H1 (cell line): Measurements from ENCODE around the gene RAI14. TPM values are rescaled to one million over a fixed set of nuclear protein-coding genes. Genes with fewer than 3 reads are reported as not detected.

Experiments used
- CTCF ChIA-PET: fragments of 300-600 bp; sonication (Branson Sonifier 250); formaldehyde crosslinking; loops from one replicate; lab custom pipeline; 2021; ENCODE audit not compliant: partially characterized antibody; lab: Charles Lee
- POLR2A ChIA-PET: fragments of 300-600 bp; sonication (Branson Sonifier 250); formaldehyde crosslinking; loops from one replicate; lab custom pipeline; 2021; ENCODE audit warnings: inconsistent platforms; ENCODE audit not compliant: partially characterized antibody; lab: Charles Lee
- DNase-seq, 2 experiments: peaks; one replicate each; pipeline versions ENCODE4 v3.0.0 to v3.0.0-alpha.2; 2010 to 2022; ENCODE audit warnings: low spot score in 2 of 2, low read depth in 1 of 2, mixed read lengths in 1 of 2
- FAIRE-seq: peaks from 2 replicates; lab custom pipeline; 2011; peaks lifted over from hg19 to GRCh38; lab: Jason Lieb, UNC
- H2AFZ ChIP-seq: 2 replicates; pipeline ENCODE4 v1.8.1; 2012; ENCODE audit warnings: low read length, inconsistent platforms
- H2AK5ac ChIP-seq: 2 replicates; pipeline ENCODE4 v1.6.1; 2013; ENCODE audit warnings: low read depth, low read length
- H2BK120ac ChIP-seq: replicated peaks from 2 replicates; pipeline ENCODE3; 2013; ENCODE audit warnings: low read depth, low read length, inconsistent platforms
- H2BK12ac ChIP-seq: 2 replicates; pipeline ENCODE4 v1.6.1; 2013; ENCODE audit warnings: low read depth, low read length
- H2BK15ac ChIP-seq: 2 replicates; pipeline ENCODE4 v1.6.1; 2013; ENCODE audit warnings: low read length
- H2BK20ac ChIP-seq: 2 replicates; pipeline ENCODE4 v1.6.1; 2013; ENCODE audit warnings: low read length
- H2BK5ac ChIP-seq: 2 replicates; pipeline ENCODE4 v1.6.1; 2013; ENCODE audit warnings: low read depth, low read length
- H3K14ac ChIP-seq: 2 replicates; pipeline ENCODE4 v1.6.1; 2013; ENCODE audit warnings: inconsistent platforms; ENCODE audit not compliant: insufficient read length
- H3K18ac ChIP-seq: 2 replicates; pipeline ENCODE4 v1.6.1; 2013; ENCODE audit warnings: low read length; ENCODE audit errors: extremely low read depth
- H3K23ac ChIP-seq: 2 replicates; pipeline ENCODE4 v1.6.1; 2013; ENCODE audit warnings: inconsistent platforms; ENCODE audit not compliant: insufficient read length
- H3K23me2 ChIP-seq: 2 replicates; pipeline ENCODE4 v1.6.1; 2013; ENCODE audit warnings: low read depth, low read length
- H3K27ac ChIP-seq: 2 replicates; pipeline ENCODE4 v1.6.1; 2011; ENCODE audit warnings: low read depth, low read length, inconsistent platforms
- H3K27me3 ChIP-seq, 4 experiments: replicated peaks in 1 of 4; 1 replicate in 1 of 4; 2 replicates in 3 of 4; pipeline versions ENCODE4 v1.6.1 to v1.8.1; 2011 to 2013; ENCODE audit warnings: low read length in 3 of 4, mild to moderate bottlenecking in 3 of 4, inconsistent platforms in 2 of 4, mixed read lengths in 2 of 4, moderate library complexity in 1 of 4; ENCODE audit not compliant: control insufficient read depth in 3 of 4, insufficient read depth in 3 of 4; ENCODE audit errors: extremely low read depth in 1 of 4
- H3K36me3 ChIP-seq, 4 experiments: 2 replicates each; pipeline versions ENCODE4 v1.6.1 to v1.8.1; 2011 to 2013; ENCODE audit warnings: mild to moderate bottlenecking in 4 of 4, low read length in 3 of 4, moderate library complexity in 2 of 4, control low read depth in 1 of 4, inconsistent platforms in 1 of 4; ENCODE audit not compliant: insufficient read depth in 4 of 4, control insufficient read depth in 2 of 4
- H3K4ac ChIP-seq: replicated peaks from 2 replicates; pipeline ENCODE3; 2013; ENCODE audit warnings: low read length, low read depth, mixed read lengths, inconsistent platforms; ENCODE audit not compliant: insufficient read length
- H3K4me1 ChIP-seq, 4 experiments: replicated peaks in 1 of 4; 1 replicate in 1 of 4; 2 replicates in 3 of 4; pipeline versions ENCODE4 v1.6.1 to v1.8.1; 2011 to 2013; ENCODE audit warnings: low read length in 3 of 4, inconsistent platforms in 2 of 4, mixed read lengths in 1 of 4; ENCODE audit not compliant: insufficient read depth in 4 of 4, control insufficient read depth in 3 of 4
- H3K4me2 ChIP-seq, 2 experiments: 2 replicates each; pipeline versions ENCODE4 v1.6.1 to v1.8.1; 2011 to 2013; ENCODE audit warnings: low read depth in 2 of 2, low read length in 2 of 2, control low read depth in 1 of 2, inconsistent platforms in 1 of 2, mild to moderate bottlenecking in 1 of 2; ENCODE audit not compliant: insufficient read depth in 1 of 2
- H3K4me3 ChIP-seq, 4 experiments: fragments of 200-600, 300-600 bp in 1 of 4; sonication (generic), shearing (Covaris generic), sonication (Bioruptor Twin) in 1 of 4; 2 replicates each; pipeline versions ENCODE4 v1.5.1 to v1.8.1; 2011 to 2016; ENCODE audit warnings: low read length in 4 of 4, low read depth in 3 of 4, control low read depth in 2 of 4, inconsistent platforms in 2 of 4, mild to moderate bottlenecking in 2 of 4, mixed read lengths in 1 of 4, moderate library complexity in 1 of 4; ENCODE audit not compliant: insufficient read depth in 2 of 4; ENCODE audit errors: extremely low read depth in 1 of 4
- H3K56ac ChIP-seq: replicated peaks from 2 replicates; pipeline ENCODE3; 2013; ENCODE audit warnings: low read depth, mild to moderate bottlenecking, mixed read lengths, low read length, inconsistent platforms; ENCODE audit not compliant: insufficient read length
- H3K79me1 ChIP-seq: 2 replicates; pipeline ENCODE4 v1.6.1; 2013; ENCODE audit warnings: low read depth, low read length, control low read depth
- H3K79me2 ChIP-seq, 2 experiments: 2 replicates each; pipeline versions ENCODE4 v1.6.1 to v1.8.1; 2012 to 2013; ENCODE audit warnings: low read length in 2 of 2, mild to moderate bottlenecking in 2 of 2, inconsistent platforms in 1 of 2; ENCODE audit not compliant: insufficient read depth in 2 of 2, control insufficient read depth in 1 of 2
- H3K9ac ChIP-seq, 4 experiments: replicated peaks in 1 of 4; 1 replicate in 1 of 4; 2 replicates in 3 of 4; pipeline versions ENCODE4 v1.6.1 to v1.8.1; 2011 to 2013; ENCODE audit warnings: low read depth in 3 of 4, low read length in 3 of 4, control low read depth in 2 of 4, mild to moderate bottlenecking in 2 of 4, moderate library complexity in 2 of 4, inconsistent platforms in 1 of 4; ENCODE audit errors: extremely low read depth in 1 of 4
- H3K9me3 ChIP-seq, 2 experiments: 2 replicates each; pipeline versions ENCODE4 v1.6.1 to v1.8.1; 2012 to 2013; ENCODE audit warnings: mild to moderate bottlenecking in 2 of 2, moderate library complexity in 2 of 2, control low read depth in 1 of 2, inconsistent platforms in 1 of 2, low read depth in 1 of 2, low read length in 1 of 2, mixed read lengths in 1 of 2; ENCODE audit not compliant: insufficient read depth in 2 of 2
- H4K20me1 ChIP-seq, 2 experiments: replicated peaks in 1 of 2; 2 replicates each; pipeline versions ENCODE3 to v1.8.1; 2011 to 2013; ENCODE audit warnings: inconsistent platforms in 2 of 2, low read length in 2 of 2, mild to moderate bottlenecking in 1 of 2; ENCODE audit not compliant: insufficient read depth in 2 of 2, control insufficient read depth in 1 of 2
- H4K5ac ChIP-seq: 2 replicates; pipeline ENCODE4 v1.6.1; 2013; ENCODE audit warnings: low read length, low read depth, mixed read lengths, inconsistent platforms; ENCODE audit not compliant: insufficient read length
- H4K8ac ChIP-seq: 2 replicates; pipeline ENCODE4 v1.8.0; 2013; ENCODE audit warnings: mild to moderate bottlenecking, moderate library complexity, low read length, inconsistent platforms; ENCODE audit not compliant: insufficient read depth; ENCODE audit errors: extremely low read depth
- H4K91ac ChIP-seq: replicated peaks from 2 replicates; pipeline ENCODE3; 2013; ENCODE audit warnings: low read length, mixed read lengths, inconsistent platforms; ENCODE audit not compliant: insufficient read length
- TBP ChIP-seq: IDR thresholded peaks from 2 replicates; pipeline ENCODE4 v1.6.1; 2011; ENCODE audit warnings: low read depth, low read length, improper control_type of control experiment
- WGBS, 2 experiments: shearing (Covaris generic) in 1 of 2; methylation state at CpG; one replicate each; pipeline versions ENCODE4 v1.1.6 to v1.1.7; 2013 to 2015; ENCODE audit warnings: low lambda C conversion rate in 2 of 2, mixed read lengths in 2 of 2, inconsistent platforms in 1 of 2, low coverage in 1 of 2, missing lambda C conversion rate in 1 of 2; ENCODE audit not compliant: insufficient replicate concordance in 2 of 2, insufficient coverage in 1 of 2, insufficient read length in 1 of 2; ENCODE audit errors: extremely low coverage in 1 of 2, missing lambda C conversion rate in 1 of 2; 5-methylcytosine and 5-hydroxymethylcytosine counted together
- polyA plus RNA-seq, 7 experiments: library from polyadenylated mRNA; depleted of rRNA in 3 of 7; stranded (reverse) in 5 of 7; unstranded in 2 of 7; fragments of >200 nt in 5 of 7; fragments of 200-250 nt in 2 of 7; gene quantifications; 1 replicate in 5 of 7; 2 replicates in 1 of 7; 4 replicates in 1 of 7; pipeline versions ENCODE4 v1.2.1 to v1.2.3, GENCODE V29; 2011 to 2013; ENCODE audit warnings: missing spikeins in 2 of 7, mixed read lengths in 2 of 7
- total RNA-seq: library from RNA; stranded (reverse); fragmentation: NEBNext Ultra II Directional; extraction: Animal tissue kit (Norgen Biotek cat#: 25700); gene quantifications from 2 replicates; pipeline ENCODE4 v1.2.1, GENCODE V29; 2021

Gene RAI14
- total and polyA plus RNA-seq, 2 of the 8 experiments (the other 6 are each of a cell fraction or from before 2014, with no cell fraction given): 48.4 to 210 TPM

DNA sequence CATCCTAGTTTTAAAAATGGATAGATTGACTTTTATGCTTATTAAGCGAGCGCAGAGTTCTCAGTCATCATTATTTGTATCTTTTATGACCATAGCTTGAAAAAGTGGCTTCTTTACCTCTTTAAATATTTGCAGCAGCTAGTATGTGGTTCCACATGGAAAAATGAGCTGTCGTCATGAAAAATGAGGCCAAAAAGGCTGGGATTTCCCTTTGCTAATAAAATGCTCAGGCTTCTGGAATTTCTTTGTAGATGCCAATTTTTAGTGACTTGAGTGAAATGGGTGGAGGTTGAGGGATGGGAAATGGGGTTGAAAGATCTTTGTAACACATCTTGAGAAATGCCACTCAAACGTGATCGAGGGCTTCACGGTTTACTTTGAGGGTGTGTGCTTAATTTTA is 35.2 kb downstream of the RAI14 start:
- no peaks in the 10 kb centered on the region; the same call in 1 of the 2 replicates for H3K79me1 ChIP-seq
- H4K20me1 ChIP-seq: peaks cover 2 to 11% of the 10 kb centered on the region in 2 experiments
- no peak overlapping the region for H3K56ac ChIP-seq
- H2BK15ac ChIP-seq: no peak overlapping the region
- no peak overlapping the region for H2BK120ac ChIP-seq
- DNase-seq (no peak), FAIRE-seq (no peak)
- no peak overlapping the region for H4K91ac ChIP-seq
- H2BK12ac ChIP-seq: no peak overlapping the region
- no peaks in the 10 kb centered on the region for H3K23me2 ChIP-seq
- ChIA-PET POLR2A (interaction anchor here (1.3 kb wide), 1 partner anchor 22 kb away, joined by 3 read pairs; no protein-coding TSS in a partner anchor), CTCF (interaction anchor here (0.9 to 1.5 kb wide), 2 partner anchors 13 to 21 kb away, joined by 3 to 4 read pairs; no protein-coding TSS in a partner anchor)
- WGBS, 2 experiments: 63% methylated on average over 6 of the region's 6 CpGs; no CpG with 5 or more reads in 1 of the 2 experiments
- H3K79me2 ChIP-seq: peaks cover 16 to 96% of the 10 kb centered on the region in 2 experiments
- peaks cover 2 to 13% (median 9%) of the 10 kb centered on the region in 4 experiments; a peak in 6 of 7 replicates for H3K4me1 ChIP-seq
- no peak overlapping the region for H4K8ac ChIP-seq
- no peak overlapping the region for H3K4me3 ChIP-seq
- no peak overlapping the region for H3K27ac ChIP-seq
- H2BK20ac ChIP-seq: no peak overlapping the region
- no peak overlapping the region for H2BK5ac ChIP-seq
- H3K36me3 ChIP-seq: peaks cover 2 to 33% (median 17%) of the 10 kb centered on the region in 4 experiments; a peak in 7 of 8 replicates
- TF ChIP-seq TBP: no peak
- no peak overlapping the region for H2AK5ac ChIP-seq
- H4K5ac ChIP-seq: no peak overlapping the region
- no peak overlapping the region for H3K23ac ChIP-seq
- H3K27me3 ChIP-seq: no peaks in the 10 kb centered on the region
- no peak overlapping the region for H3K14ac ChIP-seq
- H3K9me3 ChIP-seq: no peaks in the 10 kb centered on the region
- H3K9ac ChIP-seq: no peak overlapping the region
- H3K4ac ChIP-seq: no peak overlapping the region
- H2AFZ ChIP-seq: no peak overlapping the region
- no peak overlapping the region for H3K18ac ChIP-seq
- no peak overlapping the region for H3K4me2 ChIP-seq
